GM18517 (cell line): ENCODE measurements around the gene PSPN.
"Not testable (repeated sequence)": the region's sequence is repeated elsewhere in the genome, so short reads cannot be mapped to it uniquely, and the experiment has no call there.

ENCODE experiments used
- ATAC-seq: cut with Tn5 transposase; IDR thresholded peaks from one replicate; pipeline ENCODE4 v1.9.1; 2021; ENCODE audit warnings: mild to moderate bottlenecking, moderate library complexity; ENCODE audit not compliant: unreplicated experiment

PSPN gene

DNA sequence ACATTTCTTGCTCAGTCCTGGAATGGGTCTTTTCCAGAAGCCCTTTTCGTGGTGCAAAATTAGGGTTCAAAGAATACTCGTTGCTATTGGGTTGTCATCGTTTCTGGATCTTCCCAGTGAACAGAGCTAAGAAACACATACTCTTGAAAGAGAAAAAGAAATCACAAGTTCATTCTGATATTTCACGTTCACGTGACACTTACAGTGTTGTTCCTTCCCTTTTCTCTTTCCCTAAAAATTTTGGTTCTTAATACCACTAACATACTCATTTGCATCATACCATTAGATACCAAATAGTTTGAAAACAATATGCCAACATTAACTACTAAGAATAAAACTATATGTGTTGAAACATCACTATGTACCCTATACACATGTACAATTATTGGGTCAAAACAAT, 30.7 kb upstream of the PSPN start:
- ATAC-seq, result no peak

GRCh38 chr19:6402837-6403608, 27.3 kb upstream of the PSPN start:
- no peak for ATAC-seq

GRCh38 chr19:6402058-6402457, 26.3 kb upstream of the PSPN start:
- ATAC-seq, result no peak

- not testable (repeated sequence) for ATAC-seq
These were observed 24.6 kb upstream of the PSPN start for GRCh38 chr19:6400062-6400944.

- ATAC-seq, result no peak
These were observed 20.6 kb upstream of the PSPN start for GRCh38 chr19:6396305-6396704.

DNA sequence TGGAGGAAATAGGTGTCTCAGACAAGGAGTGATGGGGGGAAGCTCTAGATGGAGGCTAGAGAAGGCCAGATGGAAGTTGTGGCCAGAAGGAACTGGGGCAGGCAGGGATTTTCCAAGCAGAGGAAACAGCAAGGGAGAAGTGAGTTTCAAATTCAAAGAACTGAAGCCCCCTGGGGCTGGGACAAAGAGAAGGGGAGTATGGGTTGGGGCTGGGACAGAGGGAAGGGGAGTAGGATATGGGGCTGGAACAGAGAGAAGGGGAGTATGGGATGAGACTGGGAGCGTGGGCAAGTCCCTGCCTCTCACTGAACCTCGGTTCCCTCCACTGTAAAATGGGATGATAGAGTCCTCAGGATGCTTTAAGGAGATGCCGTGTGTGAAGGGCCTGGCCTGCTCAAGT, 19.1 kb upstream of the PSPN start:
- no peak for ATAC-seq

DNA sequence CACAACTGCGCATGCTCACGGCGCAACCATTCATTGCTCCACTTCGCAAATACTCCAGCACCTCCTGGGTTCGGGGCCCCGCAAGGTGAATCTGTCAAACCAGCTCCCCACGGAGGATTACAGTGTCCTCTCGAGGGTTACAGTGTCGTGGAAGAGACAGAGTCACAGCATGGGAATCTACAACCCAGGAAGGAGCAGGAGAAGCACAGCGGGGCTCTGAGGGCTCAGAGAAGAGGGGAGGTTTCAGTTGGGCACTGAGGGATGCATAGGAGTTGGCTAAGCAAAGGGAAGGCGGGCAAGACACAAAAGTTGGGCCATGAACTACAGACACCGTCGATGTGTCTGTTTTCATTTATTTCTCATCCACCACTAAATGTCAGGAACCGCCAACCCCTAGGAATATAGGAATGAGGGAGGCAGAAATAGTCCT, 18.3 kb upstream of the PSPN start:
- no peak for ATAC-seq

GRCh38 chr19:6393074-6393982, 17.6 kb upstream of the PSPN start, which contains the start of gene GTF2F1:
Gene GTF2F1, minus strand, starts transcription at chr19:6393164. Its CDS starts 169 bp downstream, at chr19:6392995.
- ATAC-seq, result peak; percentile 66

DNA sequence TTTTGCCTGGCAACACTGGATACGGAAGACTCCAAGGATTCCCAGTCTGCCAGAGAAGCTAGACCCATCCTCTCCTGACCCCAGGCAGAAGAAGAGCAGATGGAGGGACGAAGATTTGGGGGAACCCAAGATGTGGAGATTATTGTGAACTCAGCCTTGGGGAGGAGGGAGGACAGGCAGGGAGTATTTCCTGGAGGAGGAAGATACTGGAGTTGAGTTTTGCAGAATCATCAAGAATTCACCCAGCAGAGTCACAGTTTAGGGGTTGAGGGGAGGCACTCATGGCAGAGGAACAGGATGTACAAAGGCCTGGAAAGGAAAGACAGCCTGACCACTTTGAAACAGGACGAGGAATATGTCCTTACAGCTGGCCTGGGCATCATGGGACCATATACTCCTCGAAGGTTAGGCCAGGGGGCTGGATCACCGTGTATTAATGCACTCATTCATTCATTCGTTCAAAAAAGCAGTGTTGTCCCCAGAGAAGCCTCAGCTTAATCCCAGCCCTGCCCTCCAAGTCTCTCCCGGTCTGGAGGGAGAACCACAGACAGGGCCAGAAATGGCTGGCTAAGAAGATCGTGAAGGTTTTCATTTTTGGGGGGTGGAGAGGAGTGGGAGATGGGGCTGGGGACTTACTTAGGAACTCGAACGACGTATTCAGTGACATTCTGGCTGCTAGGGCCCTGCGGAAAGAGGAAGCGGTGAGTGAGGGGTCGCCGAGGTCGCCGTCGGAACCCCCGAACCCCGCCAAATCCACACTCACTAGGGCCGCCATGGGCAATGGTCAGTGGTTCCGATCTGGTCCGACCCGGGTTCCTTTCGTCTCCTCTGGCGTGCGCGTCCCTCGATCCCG, 16.7 kb upstream of the PSPN start:
- no peak for ATAC-seq

DNA sequence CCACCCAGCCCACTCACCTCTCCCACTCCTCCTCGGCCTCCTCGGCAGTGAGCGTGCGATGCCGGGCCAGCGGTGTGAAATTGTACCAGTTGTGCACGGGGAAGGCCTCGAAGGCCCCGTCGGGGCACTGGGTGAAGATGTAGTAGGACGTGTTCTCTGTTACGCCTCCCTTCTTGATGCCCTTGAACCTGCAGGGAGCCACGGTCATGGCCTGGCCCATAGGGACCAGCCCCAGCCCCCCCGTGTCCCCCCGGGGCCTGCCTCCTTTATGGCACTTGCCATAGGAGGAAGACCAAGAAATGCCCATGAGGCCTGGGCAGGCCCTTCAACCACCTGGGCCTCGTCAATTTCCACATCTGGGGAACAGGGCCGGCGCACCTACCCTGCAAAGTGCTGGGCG, 11.6 kb upstream of the PSPN start:
- ATAC-seq, result no peak

GRCh38 chr19:6384381-6384780, 8.6 kb upstream of the PSPN start:
- no peak for ATAC-seq

GRCh38 chr19:6383188-6383587, 7.5 kb upstream of the PSPN start:
- ATAC-seq, result no peak

- no peak for ATAC-seq
These were observed 5.5 kb upstream of the PSPN start for GRCh38 chr19:6381030-6381750.

DNA sequence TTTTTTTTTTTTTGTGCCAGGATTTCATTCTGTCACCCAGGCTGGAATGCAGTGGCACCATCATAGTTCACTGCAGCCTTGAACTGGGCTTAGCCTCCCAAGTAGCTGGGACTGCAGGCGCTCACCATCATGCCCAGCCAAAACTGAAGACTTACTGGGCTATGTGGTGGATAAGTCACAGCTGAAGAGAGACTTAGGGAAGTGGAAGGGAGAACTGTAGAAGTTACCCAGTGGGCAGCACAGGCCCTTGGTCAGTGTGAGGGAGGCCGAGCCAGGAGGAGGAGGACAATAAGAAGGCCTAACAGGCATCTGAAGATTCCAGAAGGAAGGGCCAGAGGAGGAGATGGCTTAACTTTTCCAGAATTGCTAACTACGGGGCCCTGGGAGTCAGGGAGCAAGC, 4.0 kb upstream of the PSPN start:
- no peak for ATAC-seq

DNA sequence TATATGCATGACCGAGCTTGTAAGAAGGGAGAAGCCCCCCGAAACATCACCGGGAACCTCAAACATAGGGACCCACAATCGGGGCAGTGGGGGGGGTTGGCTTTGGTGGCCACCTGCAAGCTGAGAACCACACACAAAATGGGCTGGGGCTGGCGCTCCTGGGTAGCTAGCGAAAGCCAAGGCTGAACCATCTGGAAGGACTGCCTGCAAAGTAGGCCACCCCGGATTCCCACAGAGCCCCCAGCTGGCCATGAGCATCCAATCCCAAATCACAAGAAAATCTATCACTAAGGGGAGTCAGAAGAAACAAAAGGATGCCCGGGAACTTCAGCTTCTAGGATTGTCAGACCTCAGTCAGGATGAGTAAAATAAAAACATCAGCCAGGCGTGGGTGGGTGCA, 2.8 kb upstream of the PSPN start:
- ATAC-seq, result no peak

DNA sequence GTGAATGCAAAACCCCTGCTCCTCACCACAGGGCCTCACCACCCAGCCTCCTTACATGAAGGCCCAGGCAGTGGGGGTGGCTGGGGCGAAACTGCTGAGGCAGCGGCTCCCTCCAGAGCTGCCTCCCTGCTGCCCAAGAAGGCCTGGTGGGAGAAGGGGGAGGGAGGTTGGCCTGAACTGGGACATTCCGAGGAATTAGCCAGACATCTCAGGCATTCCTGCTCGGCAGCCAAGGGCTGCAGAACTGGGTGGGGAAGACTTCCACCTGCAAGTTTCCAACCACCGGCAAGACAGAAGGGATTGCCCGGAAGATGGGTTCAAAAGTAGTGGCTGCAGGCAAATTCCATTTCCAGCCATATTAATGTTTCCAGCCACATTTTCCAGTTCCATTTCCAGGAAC, 2.3 kb upstream of the PSPN start:
- ATAC-seq, result no peak

DNA sequence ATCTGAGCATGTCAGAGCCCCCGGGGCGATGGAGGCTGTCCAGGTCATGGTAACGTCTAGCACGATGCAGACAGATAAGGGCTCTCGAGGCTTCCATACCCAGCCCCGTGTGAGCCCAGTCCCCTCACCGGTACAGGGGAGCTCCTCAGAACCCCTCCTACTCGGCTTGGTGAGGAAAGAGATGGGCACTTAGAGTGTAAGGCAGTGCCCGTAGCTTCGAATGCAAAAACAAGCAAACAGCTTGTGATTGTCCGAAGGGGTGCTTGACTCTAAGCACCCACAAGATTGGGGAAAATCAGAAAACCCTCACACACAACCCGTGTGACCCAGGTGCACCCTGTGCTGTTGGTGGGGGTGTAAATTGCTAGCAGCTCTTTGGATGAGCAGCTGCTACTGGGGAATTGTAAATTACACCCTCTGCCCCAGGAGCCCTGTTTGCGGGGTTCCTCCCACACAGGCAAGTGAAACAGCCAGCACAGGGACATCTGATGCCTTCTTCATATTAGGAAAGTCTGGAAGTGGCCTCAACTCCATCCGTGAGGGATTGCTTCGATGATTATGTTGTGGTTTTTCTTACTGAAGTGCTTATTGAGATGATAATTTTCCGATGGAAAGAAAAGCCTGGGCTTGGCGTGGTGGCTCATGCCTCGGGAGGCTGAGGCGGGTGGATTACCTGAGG, 918 bp upstream of the PSPN start:
- no peak for ATAC-seq

GRCh38 chr19:6374711-6375410, 872 bp downstream of the PSPN start:
- ATAC-seq, result no peak
